ENCODE measurements around the gene ANKS1A. TPM values are rescaled to one million over a fixed set of nuclear protein-coding genes. Genes with fewer than 3 reads are reported as not detected.

ANKS1A gene
- total and polyA plus RNA-seq, 4 experiments from 2014 or later: 1.2 to 15.6 (median 9.4) TPM

DNA sequence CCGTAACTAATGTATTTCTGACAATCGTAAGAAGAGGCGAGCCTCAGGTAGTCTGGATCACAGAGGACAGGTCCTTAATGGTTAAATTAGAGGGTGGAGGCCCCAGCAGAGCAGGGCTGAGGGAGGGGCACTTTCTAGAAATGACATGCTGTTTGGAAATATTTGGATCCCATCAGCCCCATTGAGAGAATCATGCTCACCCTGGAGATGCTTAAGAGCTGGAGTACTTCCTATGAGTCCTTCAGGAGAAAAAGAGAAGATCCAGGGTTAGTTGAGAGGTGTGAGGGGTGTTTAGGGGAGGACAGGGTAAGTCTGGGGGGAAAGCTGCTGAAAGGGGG lies 129.1 kb downstream of the ANKS1A start:
- H3K9me3 Mint-ChIP-seq: no peaks in the 10 kb centered on the region
- H3K27me3 ChIP-seq (ENCODE audit: insufficient read depth, low read length): no peaks in the 10 kb centered on the region
- ChIA-PET POLR2A (ENCODE audit: partially characterized antibody) (no interaction called here), CTCF (ENCODE audit: partially characterized antibody) (no interaction called here)
- DNase-seq: no peak
- H3K27ac ChIP-seq (ENCODE audit: low read depth, low read length): no peak overlapping the region
- peaks cover 7% of the 10 kb centered on the region for H3K36me3 ChIP-seq (ENCODE audit: insufficient read depth, low read length)
- no peak overlapping the region for H3K4me3 ChIP-seq (ENCODE audit: low read length in 2 of 2)
- H3K4me3 Mint-ChIP-seq: no peak overlapping the region
- no peaks in the 10 kb centered on the region for H3K4me1 ChIP-seq (ENCODE audit: insufficient read depth, low read length)
- intact Hi-C loops (cut with micrococcal nuclease): no loop called here
- H3K9me3 ChIP-seq (ENCODE audit: control insufficient read depth in 1 of 2, low read length in 2 of 2): no peaks in the 10 kb centered on the region
- no peaks in the 10 kb centered on the region for H3K4me1 Mint-ChIP-seq
- H3K27ac Mint-ChIP-seq: no peak overlapping the region
- peaks cover 23 to 29% of the 10 kb centered on the region in 2 donors for H3K36me3 Mint-ChIP-seq
- no peaks in the 10 kb centered on the region for H3K27me3 Mint-ChIP-seq

DNA sequence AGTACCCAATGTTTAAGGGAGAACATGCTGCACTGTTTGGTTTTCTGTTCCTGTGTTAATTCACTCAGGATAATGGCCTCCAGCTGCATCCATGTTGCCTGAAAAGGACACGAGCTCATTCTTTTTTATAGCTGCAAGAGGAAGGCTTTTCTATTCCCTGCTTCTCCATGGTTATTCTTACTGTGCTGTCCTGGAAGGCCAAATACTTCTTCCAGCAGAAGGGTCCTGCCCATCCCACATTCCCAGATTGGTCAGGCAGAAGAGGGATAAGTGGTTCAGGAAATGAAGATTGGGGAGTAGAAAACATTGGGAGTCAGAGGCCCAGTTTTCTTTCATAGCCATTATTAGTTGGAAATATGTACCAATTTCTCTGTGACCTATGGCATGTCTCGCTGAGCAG lies 129.7 kb downstream of the ANKS1A start:
- Histone ChIP-seq H3K9me3 (ENCODE audit: control insufficient read depth in 1 of 2, low read length in 2 of 2) (no peaks in the 10 kb centered on the region), H3K27me3 (ENCODE audit: insufficient read depth, low read length) (no peaks in the 10 kb centered on the region), H3K4me1 (ENCODE audit: insufficient read depth, low read length) (no peaks in the 10 kb centered on the region), H3K27ac (ENCODE audit: low read depth, low read length) (no peak overlapping the region), H3K4me3 (ENCODE audit: low read length in 2 of 2) (no peak overlapping the region), H3K36me3 (ENCODE audit: insufficient read depth, low read length) (peaks cover 7% of the 10 kb centered on the region)
- Mint-ChIP-seq H3K9me3 (no peaks in the 10 kb centered on the region), H3K27me3 (no peaks in the 10 kb centered on the region), H3K36me3 (peaks cover 23 to 32% of the 10 kb centered on the region in 2 donors), H3K27ac (peak overlapping the region in 1 of 7 donors; percentile 4), H3K4me3 (no peak overlapping the region), H3K4me1 (no peaks in the 10 kb centered on the region)
- intact Hi-C loops (cut with micrococcal nuclease): no loop called here
- no peak for DNase-seq
- POLR2A ChIA-PET (ENCODE audit: partially characterized antibody): no interaction called here
- CTCF ChIA-PET (ENCODE audit: partially characterized antibody): interaction anchor here (0.8 to 1.0 kb wide), 2 partner anchors 9 to 10 kb away, joined by 3 read pairs; no protein-coding TSS in a partner anchor

DNA sequence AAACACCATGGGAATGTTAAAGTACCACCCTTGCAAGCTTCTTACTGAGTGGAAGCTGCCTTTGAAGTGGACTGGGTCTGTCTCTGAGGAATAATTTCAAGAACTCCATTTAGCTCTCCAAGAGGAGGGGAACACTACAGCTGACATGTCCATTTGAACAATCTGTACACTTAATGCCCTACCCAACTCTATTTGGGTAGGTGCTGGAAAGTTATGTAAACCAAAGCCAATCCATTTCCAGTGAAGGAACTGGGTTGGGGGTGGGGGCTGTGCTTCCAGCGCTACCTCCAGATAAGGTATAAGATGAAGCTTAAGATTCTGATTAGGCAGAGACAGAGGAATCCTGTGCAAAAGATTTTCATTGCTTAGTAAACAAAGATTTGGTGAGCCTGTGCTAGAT lies 130.1 kb downstream of the ANKS1A start:
- no peak for DNase-seq
- intact Hi-C loops (cut with micrococcal nuclease): no loop called here
- POLR2A ChIA-PET (ENCODE audit: partially characterized antibody): no interaction called here
- Mint-ChIP-seq H3K27me3 (no peaks in the 10 kb centered on the region), H3K4me1 (no peaks in the 10 kb centered on the region), H3K9me3 (no peaks in the 10 kb centered on the region), H3K36me3 (peaks cover 23 to 32% of the 10 kb centered on the region in 2 donors), H3K4me3 (no peak overlapping the region), H3K27ac (peak overlapping the region in 1 of 7 donors; percentile 10)
- no peak overlapping the region for H3K4me3 ChIP-seq (ENCODE audit: low read length in 2 of 2)
- no peak overlapping the region for H3K27ac ChIP-seq (ENCODE audit: low read depth, low read length)
- no peaks in the 10 kb centered on the region for H3K27me3 ChIP-seq (ENCODE audit: insufficient read depth, low read length)
- H3K4me1 ChIP-seq (ENCODE audit: insufficient read depth, low read length): no peaks in the 10 kb centered on the region
- peaks cover 7% of the 10 kb centered on the region for H3K36me3 ChIP-seq (ENCODE audit: insufficient read depth, low read length)
- CTCF ChIA-PET (ENCODE audit: partially characterized antibody): interaction anchor here (0.8 to 1.0 kb wide), 2 partner anchors 9 kb away, joined by 3 read pairs; no protein-coding TSS in a partner anchor
- no peaks in the 10 kb centered on the region for H3K9me3 ChIP-seq (ENCODE audit: control insufficient read depth in 1 of 2, low read length in 2 of 2)

DNA sequence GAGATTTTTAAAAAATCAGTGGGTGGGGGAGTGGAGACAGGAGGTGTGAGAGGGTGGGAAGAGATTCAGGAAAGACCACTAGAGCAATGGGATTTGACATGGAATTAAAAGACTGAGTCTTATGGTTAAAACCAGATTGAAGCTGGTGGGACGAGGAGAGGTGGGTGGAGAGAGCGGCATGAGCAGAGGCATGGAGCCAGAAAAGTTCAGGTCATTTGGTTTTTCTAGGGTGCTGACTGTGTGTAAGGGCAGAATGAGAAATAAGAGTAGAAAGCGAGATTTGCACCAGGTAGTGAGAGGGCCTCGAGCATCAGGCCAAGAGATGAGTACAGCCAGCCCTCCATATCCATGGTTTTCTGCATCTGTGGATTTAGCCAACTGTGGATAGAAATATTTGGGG lies 130.8 kb downstream of the ANKS1A start:
- H3K27ac ChIP-seq (ENCODE audit: low read depth, low read length): no peak overlapping the region
- no peak overlapping the region for H3K4me3 Mint-ChIP-seq
- H3K9me3 ChIP-seq (ENCODE audit: control insufficient read depth in 1 of 2, low read length in 2 of 2): no peaks in the 10 kb centered on the region
- no peaks in the 10 kb centered on the region for H3K27me3 ChIP-seq (ENCODE audit: insufficient read depth, low read length)
- H3K27me3 Mint-ChIP-seq: no peaks in the 10 kb centered on the region
- no peak overlapping the region for H3K4me3 ChIP-seq (ENCODE audit: low read length in 2 of 2)
- no peaks in the 10 kb centered on the region for H3K4me1 ChIP-seq (ENCODE audit: insufficient read depth, low read length)
- no peaks in the 10 kb centered on the region for H3K4me1 Mint-ChIP-seq
- peak overlapping the region in 1 of 7 donors; percentile 10 for H3K27ac Mint-ChIP-seq
- intact Hi-C loops (cut with micrococcal nuclease): no loop called here
- peaks cover 7% of the 10 kb centered on the region for H3K36me3 ChIP-seq (ENCODE audit: insufficient read depth, low read length)
- no peak for DNase-seq
- no peaks in the 10 kb centered on the region for H3K9me3 Mint-ChIP-seq
- CTCF ChIA-PET (ENCODE audit: partially characterized antibody): no interaction called here
- POLR2A ChIA-PET (ENCODE audit: partially characterized antibody): no interaction called here
- peaks cover 20 to 32% of the 10 kb centered on the region in 2 donors for H3K36me3 Mint-ChIP-seq

DNA sequence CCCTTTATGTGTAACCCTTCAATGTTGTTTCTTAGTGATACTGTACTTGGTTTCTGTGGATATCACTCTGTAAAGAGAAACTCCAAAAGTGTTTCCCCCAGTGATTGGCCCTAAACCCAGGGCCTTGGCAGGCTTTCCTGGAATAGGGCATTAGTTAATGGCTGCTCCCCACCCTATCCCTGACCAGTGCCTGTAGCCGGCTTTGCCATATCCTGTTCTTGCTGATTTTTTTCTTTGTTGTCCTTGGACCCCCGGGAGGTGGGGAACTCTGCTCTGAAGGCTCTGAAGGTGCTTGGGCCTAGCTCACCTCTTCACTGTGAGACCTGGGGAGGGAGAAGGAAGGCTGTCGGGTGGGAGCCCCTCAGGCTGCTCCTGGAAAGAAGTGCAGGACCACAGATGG lies 131.9 kb downstream of the ANKS1A start:
- intact Hi-C loops (cut with micrococcal nuclease): no loop called here
- ChIA-PET CTCF (ENCODE audit: partially characterized antibody) (no interaction called here), POLR2A (ENCODE audit: partially characterized antibody) (no interaction called here)
- Mint-ChIP-seq H3K4me1 (peaks cover 0 to 5% (median 1%) of the 10 kb centered on the region in 4 donors), H3K4me3 (no peak overlapping the region), H3K27me3 (no peaks in the 10 kb centered on the region), H3K36me3 (peaks cover 20 to 32% of the 10 kb centered on the region in 2 donors), H3K27ac (no peak overlapping the region), H3K9me3 (no peaks in the 10 kb centered on the region)
- Histone ChIP-seq H3K27ac (ENCODE audit: low read depth, low read length) (no peak overlapping the region), H3K4me1 (ENCODE audit: insufficient read depth, low read length) (no peaks in the 10 kb centered on the region), H3K27me3 (ENCODE audit: insufficient read depth, low read length) (no peaks in the 10 kb centered on the region), H3K36me3 (ENCODE audit: insufficient read depth, low read length) (peaks cover 7% of the 10 kb centered on the region), H3K9me3 (ENCODE audit: control insufficient read depth in 1 of 2, low read length in 2 of 2) (no peaks in the 10 kb centered on the region), H3K4me3 (ENCODE audit: low read length in 2 of 2) (no peak overlapping the region)
- DNase-seq: no peak

DNA sequence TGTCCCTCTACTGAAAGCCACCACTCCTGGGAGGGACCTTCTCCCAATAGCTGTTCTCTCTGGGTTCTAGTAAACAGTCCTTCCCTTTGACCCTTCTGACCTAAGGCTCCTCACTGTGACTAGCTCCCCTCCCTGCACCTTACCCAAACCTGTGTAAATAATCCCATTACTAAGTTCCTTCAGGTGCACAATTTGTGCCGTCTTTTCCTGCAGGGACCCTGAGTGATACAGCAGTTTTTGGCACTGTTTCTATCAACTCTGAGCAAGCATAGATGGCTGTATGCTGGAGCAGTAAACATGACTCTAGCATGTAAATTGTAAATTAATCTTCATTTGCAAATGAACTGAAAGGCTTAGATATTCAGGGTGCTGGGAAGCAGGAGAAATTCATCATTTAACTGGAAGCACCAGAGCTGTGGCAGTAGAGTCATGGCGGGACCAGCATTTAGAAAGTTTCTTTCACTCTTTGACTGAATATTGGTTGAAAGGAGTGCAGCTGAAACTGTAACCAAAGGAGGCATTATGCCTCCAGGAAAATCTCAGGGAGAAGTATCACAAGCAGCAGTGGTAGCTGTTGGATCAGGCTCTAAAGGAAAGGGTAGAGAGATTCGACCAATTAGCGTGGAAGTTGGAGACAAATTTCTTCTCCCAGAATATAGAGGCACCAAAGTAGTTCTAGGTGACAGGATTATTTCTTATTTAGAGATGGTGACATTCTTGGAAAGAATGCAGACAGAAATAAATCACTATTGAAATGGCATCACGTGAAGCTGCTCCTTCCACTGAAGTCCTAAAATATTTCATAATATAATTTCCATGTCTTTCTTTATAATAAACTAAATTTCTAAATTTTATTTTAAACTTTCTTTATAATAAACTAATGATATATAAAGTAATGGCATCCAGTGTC lies 134.3 kb downstream of the ANKS1A start:
- POLR2A ChIA-PET (ENCODE audit: partially characterized antibody): no interaction called here
- Histone ChIP-seq H3K36me3 (ENCODE audit: insufficient read depth, low read length) (no peaks in the 10 kb centered on the region), H3K27me3 (ENCODE audit: insufficient read depth, low read length) (no peaks in the 10 kb centered on the region), H3K4me3 (ENCODE audit: low read length in 2 of 2) (no peak overlapping the region), H3K9me3 (ENCODE audit: control insufficient read depth in 1 of 2, low read length in 2 of 2) (no peaks in the 10 kb centered on the region), H3K4me1 (ENCODE audit: insufficient read depth, low read length) (no peaks in the 10 kb centered on the region), H3K27ac (ENCODE audit: low read depth, low read length) (no peak overlapping the region)
- CTCF ChIA-PET (ENCODE audit: partially characterized antibody): no interaction called here
- intact Hi-C loops (cut with micrococcal nuclease): no loop called here
- Mint-ChIP-seq H3K36me3 (peaks cover 22 to 28% of the 10 kb centered on the region in 2 donors), H3K27ac (peak overlapping the region in 2 of 7 donors; percentile 54 to 64), H3K9me3 (no peaks in the 10 kb centered on the region), H3K27me3 (no peaks in the 10 kb centered on the region), H3K4me3 (no peak overlapping the region), H3K4me1 (peaks cover 0 to 5% (median 2%) of the 10 kb centered on the region in 4 donors)
- no peak for DNase-seq

DNA sequence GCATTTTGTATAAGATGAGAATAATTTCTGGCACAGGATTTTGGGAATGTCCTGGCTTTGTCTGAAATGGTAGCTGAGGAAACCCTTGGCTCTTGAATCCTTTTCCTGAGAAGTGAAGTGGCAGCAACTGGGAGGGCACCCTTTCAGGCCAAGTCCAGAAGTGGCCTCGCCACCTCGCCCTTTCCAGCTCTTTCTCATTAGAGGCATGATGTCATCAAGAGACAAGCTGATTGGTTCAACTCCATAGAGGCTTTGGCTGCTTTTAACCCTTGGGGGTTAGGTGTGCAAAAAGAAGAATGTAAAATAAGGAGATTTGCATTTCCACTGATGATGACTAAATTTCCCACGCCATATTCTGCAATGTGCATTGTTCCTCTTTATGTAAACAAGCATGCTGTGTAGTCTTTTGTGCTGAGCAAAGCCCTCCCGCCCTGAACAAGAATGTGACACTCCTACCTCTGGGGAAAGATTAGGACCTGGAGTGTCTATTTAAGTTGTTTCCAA lies 135.5 kb downstream of the ANKS1A start:
- H3K36me3 Mint-ChIP-seq: peaks cover 10 to 19% of the 10 kb centered on the region in 2 donors
- no peaks in the 10 kb centered on the region for H3K9me3 Mint-ChIP-seq
- H3K36me3 ChIP-seq (ENCODE audit: insufficient read depth, low read length): no peaks in the 10 kb centered on the region
- POLR2A ChIA-PET (ENCODE audit: partially characterized antibody): no interaction called here
- H3K4me3 ChIP-seq (ENCODE audit: low read length in 2 of 2): no peak overlapping the region
- no peak for DNase-seq
- CTCF ChIA-PET (ENCODE audit: partially characterized antibody): no interaction called here
- H3K4me3 Mint-ChIP-seq: no peak overlapping the region
- H3K4me1 ChIP-seq (ENCODE audit: insufficient read depth, low read length): no peaks in the 10 kb centered on the region
- peaks cover 0 to 5% (median 2%) of the 10 kb centered on the region in 4 donors for H3K4me1 Mint-ChIP-seq
- no peak overlapping the region for H3K27ac ChIP-seq (ENCODE audit: low read depth, low read length)
- no peaks in the 10 kb centered on the region for H3K27me3 ChIP-seq (ENCODE audit: insufficient read depth, low read length)
- no peak overlapping the region for H3K27ac Mint-ChIP-seq
- H3K9me3 ChIP-seq (ENCODE audit: control insufficient read depth in 1 of 2, low read length in 2 of 2): no peaks in the 10 kb centered on the region
- intact Hi-C loops (cut with micrococcal nuclease): no loop called here
- H3K27me3 Mint-ChIP-seq: no peaks in the 10 kb centered on the region

All from CD4-positive, alpha-beta memory T cell (primary cell).